GM06990 (cell line): ENCODE measurements around the gene OR2J2.
"Not testable (repeated sequence)": the region's sequence is repeated elsewhere in the genome, so short reads cannot be mapped to it uniquely, and the experiment has no call there.

Source experiments
- DNase-seq: peaks from one replicate; pipeline ENCODE4 v3.0.0-alpha.2; 2011; ENCODE audit not compliant: insufficient read length; ENCODE audit errors: extremely low read depth
- H3K27me3 ChIP-seq: replicated peaks from 2 replicates; pipeline ENCODE4 v1.6.0; 2011; ENCODE audit warnings: low read length; ENCODE audit not compliant: control insufficient read depth, insufficient read depth
- H3K36me3 ChIP-seq: 2 replicates; pipeline ENCODE4 v1.5.1; 2011; ENCODE audit warnings: low read length; ENCODE audit not compliant: control insufficient read depth, insufficient read depth
- H3K4me3 ChIP-seq: replicated peaks from 2 replicates; pipeline ENCODE4 v1.5.1; 2011; ENCODE audit warnings: low read depth, mild to moderate bottlenecking, control low read depth, low read length
- TF ChIP-seq, protein P1 (sequence below): IDR thresholded peaks from 2 replicates; pipeline ENCODE4 v1.5.1; 2011; ENCODE audit warnings: low read length, control low read depth, mild to moderate bottlenecking, inconsistent platforms; ENCODE audit not compliant: insufficient read depth, poor library complexity, severe bottlenecking

OR2J2 gene

DNA sequence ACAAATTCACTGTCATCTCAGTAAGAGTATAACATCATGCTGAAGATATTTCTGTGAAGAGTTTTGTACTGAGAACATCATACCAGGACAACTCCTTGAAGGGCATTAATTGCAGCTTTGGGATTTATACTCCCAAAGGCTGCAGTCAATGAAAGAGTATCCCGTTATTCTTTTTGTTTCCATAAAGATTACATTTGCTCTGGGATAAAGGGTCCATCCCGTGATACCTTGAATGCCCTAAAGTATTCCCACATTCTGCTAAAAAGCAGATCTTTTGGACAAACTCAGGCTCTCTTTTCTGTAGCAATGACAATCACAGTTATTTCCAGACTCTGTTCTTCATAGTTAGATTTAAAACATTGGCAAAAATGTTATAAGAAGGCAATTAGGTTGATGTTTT lies at the start of gene OR2J2:
Gene OR2J2 (plus strand): TSS at position 301 of the 400 bp plus-strand sequence. CDS start 2,729 bp downstream, outside the sequence.
- not testable (repeated sequence) for DNase-seq, H3K4me3 ChIP-seq, H3K27me3 ChIP-seq, H3K36me3 ChIP-seq

DNA sequence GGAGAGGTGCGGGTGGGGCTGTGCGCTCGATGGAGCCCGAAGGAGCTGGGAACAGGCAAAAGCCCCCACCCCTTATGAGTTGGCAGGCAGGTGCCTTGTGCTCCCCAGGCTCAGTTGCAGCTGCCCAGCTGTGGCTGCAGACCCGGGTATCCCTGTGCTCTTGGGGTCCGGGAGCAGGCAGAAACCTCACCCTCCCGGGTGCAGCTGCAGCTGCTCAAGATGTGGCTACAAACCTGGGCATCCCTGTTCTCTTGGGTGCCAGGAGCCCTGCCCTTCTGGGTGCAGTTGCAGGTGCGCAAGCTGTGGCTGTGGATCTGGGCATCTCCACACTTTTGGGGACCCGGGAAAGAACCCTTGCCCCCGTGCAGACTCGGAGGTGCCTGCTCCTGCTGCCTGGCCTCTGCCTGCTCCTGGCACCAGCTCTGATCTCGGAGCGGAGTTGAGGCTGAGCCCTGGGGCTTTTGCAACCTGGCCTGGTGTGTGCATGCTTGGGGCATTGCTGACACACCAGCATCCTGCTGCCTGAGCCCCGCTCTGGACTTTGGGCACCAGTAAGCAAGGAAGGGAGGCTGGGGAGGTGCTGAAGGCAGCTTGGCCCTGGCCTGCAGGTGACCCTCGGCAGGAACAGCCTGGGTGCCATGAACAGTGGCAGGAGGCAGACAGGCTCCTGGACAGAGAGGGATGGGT lies 41.2 kb upstream of the OR2J2 start:
- TF ChIP-seq, protein P1, sequence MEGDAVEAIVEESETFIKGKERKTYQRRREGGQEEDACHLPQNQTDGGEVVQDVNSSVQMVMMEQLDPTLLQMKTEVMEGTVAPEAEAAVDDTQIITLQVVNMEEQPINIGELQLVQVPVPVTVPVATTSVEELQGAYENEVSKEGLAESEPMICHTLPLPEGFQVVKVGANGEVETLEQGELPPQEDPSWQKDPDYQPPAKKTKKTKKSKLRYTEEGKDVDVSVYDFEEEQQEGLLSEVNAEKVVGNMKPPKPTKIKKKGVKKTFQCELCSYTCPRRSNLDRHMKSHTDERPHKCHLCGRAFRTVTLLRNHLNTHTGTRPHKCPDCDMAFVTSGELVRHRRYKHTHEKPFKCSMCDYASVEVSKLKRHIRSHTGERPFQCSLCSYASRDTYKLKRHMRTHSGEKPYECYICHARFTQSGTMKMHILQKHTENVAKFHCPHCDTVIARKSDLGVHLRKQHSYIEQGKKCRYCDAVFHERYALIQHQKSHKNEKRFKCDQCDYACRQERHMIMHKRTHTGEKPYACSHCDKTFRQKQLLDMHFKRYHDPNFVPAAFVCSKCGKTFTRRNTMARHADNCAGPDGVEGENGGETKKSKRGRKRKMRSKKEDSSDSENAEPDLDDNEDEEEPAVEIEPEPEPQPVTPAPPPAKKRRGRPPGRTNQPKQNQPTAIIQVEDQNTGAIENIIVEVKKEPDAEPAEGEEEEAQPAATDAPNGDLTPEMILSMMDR, result no peak
- peaks cover 3% of the 10 kb centered on the region; the same call in 1 of the 2 replicates for H3K27me3 ChIP-seq

DNA sequence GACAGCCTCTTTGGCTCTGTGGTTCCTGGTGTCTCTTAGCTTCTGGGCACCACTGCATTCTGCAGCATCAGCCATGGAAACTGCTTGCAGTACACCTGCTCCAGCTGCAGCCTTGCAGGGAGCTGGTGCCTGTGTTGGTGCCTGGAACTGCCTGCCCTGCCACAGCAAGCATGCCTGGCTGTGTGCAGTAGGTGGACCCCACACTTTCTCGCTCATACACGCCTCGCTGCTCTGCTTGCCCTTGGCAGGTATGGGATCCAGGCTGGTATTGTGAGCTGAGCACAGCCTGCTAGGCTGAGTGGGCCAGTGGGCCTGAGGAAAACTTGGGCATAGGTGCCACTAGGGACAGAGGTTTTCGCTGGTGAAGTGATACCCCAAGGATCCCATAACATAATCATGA lies 40.1 kb upstream of the OR2J2 start:
- Histone ChIP-seq H3K4me3 (no peak overlapping the region), H3K36me3 (no peaks in the 10 kb centered on the region), H3K27me3 (peaks cover 3% of the 10 kb centered on the region; the same call in 1 of the 2 replicates)
- DNase-seq, result no peak
- TF ChIP-seq, protein P1, result no peak

More for the DNA sequence above, 41.2 kb upstream of the OR2J2 start:
- no peak overlapping the region for H3K4me3 ChIP-seq
- DNase-seq, result no peak
- no peaks in the 10 kb centered on the region for H3K36me3 ChIP-seq

DNA sequence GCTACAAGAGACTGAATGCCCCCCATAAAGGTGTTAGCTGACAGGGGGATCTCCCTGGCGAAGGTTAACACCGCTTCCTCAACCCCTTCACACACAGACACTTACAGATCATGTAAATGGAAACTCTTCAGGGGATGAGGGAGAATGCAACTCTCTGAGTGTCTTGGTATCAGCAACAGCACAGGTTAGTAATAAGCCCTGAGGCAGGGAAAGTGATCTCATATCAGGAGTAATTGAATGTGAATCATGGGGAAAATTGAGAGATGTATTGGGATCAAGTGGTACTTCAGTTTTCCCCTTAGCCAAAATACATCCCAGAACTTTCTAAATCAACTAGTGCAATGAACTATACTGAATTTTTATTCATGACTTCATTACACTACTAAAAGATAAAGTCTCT lies 39.0 kb upstream of the OR2J2 start:
- H3K4me3 ChIP-seq, result no peak overlapping the region
- TF ChIP-seq, protein P1, result no peak
- DNase-seq, result no peak
- H3K36me3 ChIP-seq, result no peaks in the 10 kb centered on the region
- H3K27me3 ChIP-seq, result peaks cover 3% of the 10 kb centered on the region; the same call in 1 of the 2 replicates

DNA sequence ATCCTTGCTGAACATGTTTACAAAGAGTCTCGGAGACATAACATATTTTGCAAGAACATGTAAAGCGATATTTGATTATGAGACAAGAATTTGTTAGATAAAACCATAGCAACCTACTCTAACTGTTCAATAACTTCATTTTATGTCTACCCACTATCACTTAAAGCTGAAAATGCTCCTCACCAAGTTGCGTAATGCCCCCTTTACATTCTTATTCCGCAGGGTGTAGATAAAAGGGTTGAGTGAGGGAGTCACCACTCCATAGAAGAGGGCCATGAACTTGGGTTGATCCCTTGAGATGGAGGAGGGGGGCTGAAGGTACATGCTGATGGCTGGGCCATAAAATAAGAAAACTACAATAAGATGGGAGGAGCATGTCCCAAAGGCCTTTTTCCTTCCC lies 33.0 kb upstream of the OR2J2 start:
- H3K4me3 ChIP-seq, result no peak overlapping the region
- TF ChIP-seq, protein P1, result no peak
- DNase-seq, result no peak

DNA sequence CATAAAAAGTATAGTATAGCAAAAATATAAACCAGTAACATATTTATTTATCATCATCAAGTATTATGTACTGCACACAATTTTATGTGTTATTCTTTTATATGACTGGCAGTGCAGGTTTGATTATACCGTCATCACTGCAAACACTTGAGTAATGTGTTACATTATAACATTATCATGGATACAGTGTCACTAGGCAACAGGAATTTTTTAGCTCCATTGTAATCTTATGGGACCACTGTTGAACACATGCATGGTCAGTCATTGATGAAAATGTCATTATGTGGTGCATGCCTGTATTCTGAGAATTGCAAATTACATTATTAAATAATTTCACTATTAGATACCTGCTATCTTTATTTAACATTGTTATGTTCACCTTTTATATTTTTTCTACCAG lies 29.1 kb upstream of the OR2J2 start:
- Histone ChIP-seq H3K27me3 (no peaks in the 10 kb centered on the region), H3K36me3 (no peaks in the 10 kb centered on the region), H3K4me3 (no peak overlapping the region)
- TF ChIP-seq, protein P1, result no peak
- no peak for DNase-seq

More for the DNA sequence above, 33.0 kb upstream of the OR2J2 start:
- Histone ChIP-seq H3K36me3 (no peaks in the 10 kb centered on the region), H3K27me3 (no peaks in the 10 kb centered on the region)
